Measurements from ENCODE around the gene SLC49A4.

GRCh38 chr3:122748347-122748746, 46.5 kb upstream of the SLC49A4 start:
- TF ChIP-seq CTCF (IDR thresholded peaks at IDR 0.05), result no peak
- no peak for TF ChIP-seq POLR2AphosphoS5 (IDR thresholded peaks at IDR 0.05)
- TF ChIP-seq EP300 (IDR thresholded peaks at IDR 0.05), result no peak
- no peak for TF ChIP-seq POLR2A (IDR thresholded peaks at IDR 0.05)

Data from gastroesophageal sphincter (tissue), 3 donors.